ENCODE measurements around the gene PLXNA4. TPM values are rescaled to one million over a fixed set of nuclear protein-coding genes. Genes with fewer than 3 reads are reported as not detected.

Gene PLXNA4
- total RNA-seq, 2 experiments from 2014 or later: 0.75 to 0.85 TPM

DNA sequence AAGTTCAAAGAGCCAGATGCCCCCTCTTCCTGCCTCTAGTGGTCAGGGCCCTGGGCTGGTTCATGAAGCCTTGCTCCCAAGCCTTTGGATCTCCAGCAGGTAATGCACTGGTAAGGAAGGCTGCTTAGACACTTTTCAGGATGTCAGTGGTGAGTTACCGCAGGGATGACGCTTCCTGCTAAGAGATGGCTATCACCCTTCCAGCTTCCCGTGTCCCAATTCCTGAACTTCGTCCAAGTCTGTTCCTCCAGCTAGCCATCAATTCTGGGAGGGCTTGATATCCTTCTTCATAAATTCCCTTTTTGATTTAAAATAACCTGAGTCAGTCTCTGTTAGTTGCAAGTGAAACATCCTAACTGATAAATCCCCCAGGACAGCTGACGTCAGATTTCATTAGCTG is 221.2 kb downstream of the PLXNA4 start:
- DNase-seq: no peak
- no peak overlapping the region for H3K4me3 Mint-ChIP-seq
- no peak overlapping the region for H3K4me3 ChIP-seq (ENCODE audit: low read length)
- peaks cover 0 to 4% of the 10 kb centered on the region in 2 experiments for H3K9me3 ChIP-seq (ENCODE audit: control insufficient read depth in 1 of 2, insufficient read depth in 1 of 2, low read length in 2 of 2)
- intact Hi-C loops (cut with DNase I, micrococcal nuclease): no loop called here
- H3K27me3 Mint-ChIP-seq: peaks cover 29% of the 10 kb centered on the region
- peaks cover 3 to 5% of the 10 kb centered on the region in 2 experiments for H3K27me3 ChIP-seq (ENCODE audit: control insufficient read depth in 1 of 2, insufficient read depth in 2 of 2, low read length in 2 of 2)
- POLR2A ChIA-PET: no interaction called here
- H3K36me3 Mint-ChIP-seq (ENCODE audit: low read depth): no peaks in the 10 kb centered on the region
- no peak for ATAC-seq (ENCODE audit: poor library complexity)
- H3K4me1 ChIP-seq (ENCODE audit: insufficient read depth, low read length): no peaks in the 10 kb centered on the region
- H3K9me3 Mint-ChIP-seq: no peaks in the 10 kb centered on the region
- H3K27ac Mint-ChIP-seq: no peak overlapping the region
- H3K36me3 ChIP-seq (ENCODE audit: insufficient read depth, low read length): no peaks in the 10 kb centered on the region
- TF ChIP-seq, protein P1, sequence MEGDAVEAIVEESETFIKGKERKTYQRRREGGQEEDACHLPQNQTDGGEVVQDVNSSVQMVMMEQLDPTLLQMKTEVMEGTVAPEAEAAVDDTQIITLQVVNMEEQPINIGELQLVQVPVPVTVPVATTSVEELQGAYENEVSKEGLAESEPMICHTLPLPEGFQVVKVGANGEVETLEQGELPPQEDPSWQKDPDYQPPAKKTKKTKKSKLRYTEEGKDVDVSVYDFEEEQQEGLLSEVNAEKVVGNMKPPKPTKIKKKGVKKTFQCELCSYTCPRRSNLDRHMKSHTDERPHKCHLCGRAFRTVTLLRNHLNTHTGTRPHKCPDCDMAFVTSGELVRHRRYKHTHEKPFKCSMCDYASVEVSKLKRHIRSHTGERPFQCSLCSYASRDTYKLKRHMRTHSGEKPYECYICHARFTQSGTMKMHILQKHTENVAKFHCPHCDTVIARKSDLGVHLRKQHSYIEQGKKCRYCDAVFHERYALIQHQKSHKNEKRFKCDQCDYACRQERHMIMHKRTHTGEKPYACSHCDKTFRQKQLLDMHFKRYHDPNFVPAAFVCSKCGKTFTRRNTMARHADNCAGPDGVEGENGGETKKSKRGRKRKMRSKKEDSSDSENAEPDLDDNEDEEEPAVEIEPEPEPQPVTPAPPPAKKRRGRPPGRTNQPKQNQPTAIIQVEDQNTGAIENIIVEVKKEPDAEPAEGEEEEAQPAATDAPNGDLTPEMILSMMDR (IDR thresholded peaks at IDR 0.05): no peak
- H3K4me1 Mint-ChIP-seq (ENCODE audit: low read depth): no peaks in the 10 kb centered on the region
- CTCF ChIA-PET: no interaction called here
- no peak overlapping the region for H3K27ac ChIP-seq (ENCODE audit: low read depth in 1 of 2, low read length in 2 of 2)

DNA sequence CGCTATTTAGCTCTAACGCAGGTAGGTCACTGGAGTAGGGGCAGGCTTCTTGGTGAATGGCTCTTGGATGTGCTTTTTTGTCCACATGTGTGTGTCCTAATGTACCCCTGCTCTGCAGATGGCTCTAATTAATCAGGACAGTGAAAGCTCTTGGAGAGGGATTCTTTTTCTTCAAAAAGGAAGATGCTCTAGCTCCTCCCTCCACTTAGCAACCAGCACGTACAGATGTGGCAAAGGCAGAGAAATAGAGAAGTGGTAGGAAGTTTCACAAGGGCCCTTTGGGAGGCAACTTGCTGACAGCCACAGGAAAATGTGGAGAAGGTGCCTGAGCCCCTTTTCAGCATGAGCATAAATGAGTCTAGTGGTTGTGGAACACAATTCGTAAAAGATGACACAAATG is 221.7 kb downstream of the PLXNA4 start:
- H3K27ac ChIP-seq (ENCODE audit: low read depth in 1 of 2, low read length in 2 of 2): no peak overlapping the region
- no peaks in the 10 kb centered on the region for H3K36me3 ChIP-seq (ENCODE audit: insufficient read depth, low read length)
- POLR2A ChIA-PET: no interaction called here
- intact Hi-C loops (cut with DNase I, micrococcal nuclease): no loop called here
- no peaks in the 10 kb centered on the region for H3K4me1 ChIP-seq (ENCODE audit: insufficient read depth, low read length)
- H3K4me3 ChIP-seq (ENCODE audit: low read length): no peak overlapping the region
- Mint-ChIP-seq H3K36me3 (ENCODE audit: low read depth) (no peaks in the 10 kb centered on the region), H3K27me3 (peaks cover 29% of the 10 kb centered on the region), H3K4me1 (ENCODE audit: low read depth) (no peaks in the 10 kb centered on the region), H3K9me3 (no peaks in the 10 kb centered on the region), H3K27ac (no peak overlapping the region), H3K4me3 (no peak overlapping the region)
- peak in 1 of 14 experiments; percentile 4 for DNase-seq
- ATAC-seq (ENCODE audit: poor library complexity): no peak
- H3K27me3 ChIP-seq (ENCODE audit: control insufficient read depth in 1 of 2, insufficient read depth in 2 of 2, low read length in 2 of 2): peaks cover 3 to 5% of the 10 kb centered on the region in 2 experiments
- TF ChIP-seq, protein P1 (IDR thresholded peaks at IDR 0.05): no peak
- CTCF ChIA-PET: no interaction called here
- H3K9me3 ChIP-seq (ENCODE audit: control insufficient read depth in 1 of 2, insufficient read depth in 1 of 2, low read length in 2 of 2): peaks cover 0 to 4% of the 10 kb centered on the region in 2 experiments

DNA sequence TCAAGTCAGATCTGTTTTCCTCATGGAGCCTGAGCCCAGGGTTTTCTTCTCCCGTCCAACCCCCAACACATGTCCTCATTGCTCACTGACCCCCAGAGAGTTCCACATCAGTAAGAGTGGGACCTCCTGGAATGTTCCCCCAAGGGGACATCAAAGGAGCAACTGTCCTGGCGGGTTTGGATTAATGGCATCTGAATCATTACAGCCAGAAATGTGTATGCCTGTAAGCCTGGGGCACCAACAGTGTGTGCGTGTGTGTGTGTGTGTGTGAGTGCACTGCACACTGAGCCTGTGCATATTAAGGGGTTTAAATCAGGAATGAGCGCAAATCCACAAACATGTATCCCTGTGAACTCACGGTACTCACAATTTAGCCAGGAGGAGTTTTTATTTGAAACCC is 222.3 kb downstream of the PLXNA4 start:
- peaks cover 0 to 4% of the 10 kb centered on the region in 2 experiments for H3K9me3 ChIP-seq (ENCODE audit: control insufficient read depth in 1 of 2, insufficient read depth in 1 of 2, low read length in 2 of 2)
- H3K27ac ChIP-seq (ENCODE audit: low read depth in 1 of 2, low read length in 2 of 2): no peak overlapping the region
- ChIA-PET CTCF (no interaction called here), POLR2A (no interaction called here)
- ATAC-seq (ENCODE audit: poor library complexity) (no peak), DNase-seq (no peak)
- H3K27ac Mint-ChIP-seq: no peak overlapping the region
- H3K9me3 Mint-ChIP-seq: no peaks in the 10 kb centered on the region
- H3K4me1 ChIP-seq (ENCODE audit: insufficient read depth, low read length): no peaks in the 10 kb centered on the region
- H3K36me3 ChIP-seq (ENCODE audit: insufficient read depth, low read length): no peaks in the 10 kb centered on the region
- no peaks in the 10 kb centered on the region for H3K4me1 Mint-ChIP-seq (ENCODE audit: low read depth)
- no peaks in the 10 kb centered on the region for H3K36me3 Mint-ChIP-seq (ENCODE audit: low read depth)
- peaks cover 29% of the 10 kb centered on the region for H3K27me3 Mint-ChIP-seq
- H3K4me3 Mint-ChIP-seq: no peak overlapping the region
- no peak overlapping the region for H3K4me3 ChIP-seq (ENCODE audit: low read length)
- TF ChIP-seq, protein P1 (IDR thresholded peaks at IDR 0.05): no peak
- intact Hi-C loops (cut with DNase I, micrococcal nuclease): no loop called here
- peaks cover 3 to 5% of the 10 kb centered on the region in 2 experiments for H3K27me3 ChIP-seq (ENCODE audit: control insufficient read depth in 1 of 2, insufficient read depth in 2 of 2, low read length in 2 of 2)

All from CD4-positive, alpha-beta T cell (primary cell).